ENCODE data around the gene PRKG1.

- no peak for TF ChIP-seq CTCF (IDR thresholded peaks at IDR 0.05)
- no peak for TF ChIP-seq ZNF219 (CRISPR knock-in tag; IDR thresholded peaks at IDR 0.05; ENCODE audit: borderline replicate concordance)
- no peak for TF ChIP-seq SP1 (CRISPR knock-in tag; conservative IDR thresholded peaks at IDR 0.05)
- no peak for TF ChIP-seq ZNF423 (CRISPR knock-in tag; IDR thresholded peaks at IDR 0.05)
- no peak for TF ChIP-seq ATF3 (CRISPR knock-in tag; conservative IDR thresholded peaks at IDR 0.05)
- TF ChIP-seq, protein P1, sequence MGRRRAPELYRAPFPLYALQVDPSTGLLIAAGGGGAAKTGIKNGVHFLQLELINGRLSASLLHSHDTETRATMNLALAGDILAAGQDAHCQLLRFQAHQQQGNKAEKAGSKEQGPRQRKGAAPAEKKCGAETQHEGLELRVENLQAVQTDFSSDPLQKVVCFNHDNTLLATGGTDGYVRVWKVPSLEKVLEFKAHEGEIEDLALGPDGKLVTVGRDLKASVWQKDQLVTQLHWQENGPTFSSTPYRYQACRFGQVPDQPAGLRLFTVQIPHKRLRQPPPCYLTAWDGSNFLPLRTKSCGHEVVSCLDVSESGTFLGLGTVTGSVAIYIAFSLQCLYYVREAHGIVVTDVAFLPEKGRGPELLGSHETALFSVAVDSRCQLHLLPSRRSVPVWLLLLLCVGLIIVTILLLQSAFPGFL (CRISPR knock-in tag; IDR thresholded peaks at IDR 0.05; ENCODE audit: borderline replicate concordance): no peak
- TF ChIP-seq TEAD4 (CRISPR knock-in tag; IDR thresholded peaks at IDR 0.05): no peak
- TF ChIP-seq, protein P2, sequence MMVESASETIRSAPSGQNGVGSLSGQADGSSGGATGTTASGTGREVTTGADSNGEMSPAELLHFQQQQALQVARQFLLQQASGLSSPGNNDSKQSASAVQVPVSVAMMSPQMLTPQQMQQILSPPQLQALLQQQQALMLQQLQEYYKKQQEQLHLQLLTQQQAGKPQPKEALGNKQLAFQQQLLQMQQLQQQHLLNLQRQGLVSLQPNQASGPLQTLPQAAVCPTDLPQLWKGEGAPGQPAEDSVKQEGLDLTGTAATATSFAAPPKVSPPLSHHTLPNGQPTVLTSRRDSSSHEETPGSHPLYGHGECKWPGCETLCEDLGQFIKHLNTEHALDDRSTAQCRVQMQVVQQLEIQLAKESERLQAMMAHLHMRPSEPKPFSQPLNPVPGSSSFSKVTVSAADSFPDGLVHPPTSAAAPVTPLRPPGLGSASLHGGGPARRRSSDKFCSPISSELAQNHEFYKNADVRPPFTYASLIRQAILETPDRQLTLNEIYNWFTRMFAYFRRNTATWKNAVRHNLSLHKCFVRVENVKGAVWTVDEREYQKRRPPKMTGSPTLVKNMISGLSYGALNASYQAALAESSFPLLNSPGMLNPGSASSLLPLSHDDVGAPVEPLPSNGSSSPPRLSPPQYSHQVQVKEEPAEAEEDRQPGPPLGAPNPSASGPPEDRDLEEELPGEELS (CRISPR knock-in tag; IDR thresholded peaks at IDR 0.05): no peak
- no peak for TF ChIP-seq MYBL2 (CRISPR knock-in tag; IDR thresholded peaks at IDR 0.05)
- no peak for TF ChIP-seq CREM (CRISPR knock-in tag; IDR thresholded peaks at IDR 0.05)
- no peak for TF ChIP-seq IRF2 (CRISPR knock-in tag; IDR thresholded peaks at IDR 0.05; ENCODE audit: borderline replicate concordance, low read depth)
Observed at GRCh38 chr10:51788273-51788672, 714.0 kb downstream of the PRKG1 start.

All from WTC11 (cell line).